Measurements from ENCODE around the gene CHD8. TPM values are rescaled to one million over a fixed set of nuclear protein-coding genes. Genes with fewer than 3 reads are reported as not detected.
"Not testable (repeated sequence)": the region's sequence is repeated elsewhere in the genome, so short reads cannot be mapped to it uniquely, and the experiment has no call there.

Gene CHD8
- total RNA-seq, 1 donor from 2014 or later = 72.6 TPM

GRCh38 chr14:21373980-21374379 lies 81.9 kb downstream of the CHD8 start:
- H3K36me3 ChIP-seq = peaks cover 41% of the 10 kb centered on the region
- TF ChIP-seq CTCF (IDR thresholded peaks at IDR 0.05) = no peak
- no peak for ATAC-seq

GRCh38 chr14:21372814-21373213 lies 83.1 kb downstream of the CHD8 start:
- DNase-seq; ATAC-seq; intact Hi-C loops (cut with DNase I); H3K27ac ChIP-seq; H3K9me3 ChIP-seq; H3K4me3 ChIP-seq; H3K4me1 ChIP-seq; H3K27me3 ChIP-seq: not testable (repeated sequence)
- peaks cover 53% of the 10 kb centered on the region for H3K36me3 ChIP-seq

More at GRCh38 chr14:21373980-21374379, 81.9 kb downstream of the CHD8 start:
- DNase-seq = no peak
- Histone ChIP-seq H3K27ac (no peak overlapping the region), H3K4me3 (no peak overlapping the region), H3K27me3 (no peaks in the 10 kb centered on the region), H3K9me3 (no peaks in the 10 kb centered on the region), H3K4me1 (no peaks in the 10 kb centered on the region)
- intact Hi-C loops (cut with DNase I) = no loop called here

- H3K27me3 ChIP-seq = no peaks in the 10 kb centered on the region
- intact Hi-C loops (cut with DNase I) = loop anchor here (10.0 kb wide), 1 partner anchor 115 kb away; no protein-coding TSS in a partner anchor
- H3K4me3 ChIP-seq = no peak overlapping the region
- no peaks in the 10 kb centered on the region for H3K4me1 ChIP-seq
- TF ChIP-seq CTCF (IDR thresholded peaks at IDR 0.05) = no peak
- no peak for ATAC-seq
- H3K27ac ChIP-seq = no peak overlapping the region
- no peak for DNase-seq
- peaks cover 79% of the 10 kb centered on the region for H3K36me3 ChIP-seq
- H3K9me3 ChIP-seq = no peaks in the 10 kb centered on the region
Observed at GRCh38 chr14:21369949-21370679, 85.8 kb downstream of the CHD8 start.

- TF ChIP-seq CTCF (IDR thresholded peaks at IDR 0.05) = no peak
- peaks cover 99% of the 10 kb centered on the region for H3K36me3 ChIP-seq
- H3K27me3 ChIP-seq = no peaks in the 10 kb centered on the region
Observed at GRCh38 chr14:21367582-21368144, 88.3 kb downstream of the CHD8 start.

GRCh38 chr14:21356511-21356910 lies 99.4 kb downstream of the CHD8 start:
- no peak for DNase-seq
- H3K27me3 ChIP-seq = no peaks in the 10 kb centered on the region
- H3K4me3 ChIP-seq = no peak overlapping the region
- TF ChIP-seq CTCF (IDR thresholded peaks at IDR 0.05) = no peak
- H3K27ac ChIP-seq = no peak overlapping the region
- H3K4me1 ChIP-seq = no peaks in the 10 kb centered on the region
- intact Hi-C loops (cut with DNase I) = no loop called here
- no peak for ATAC-seq
- H3K9me3 ChIP-seq = no peaks in the 10 kb centered on the region
- peaks cover 98% of the 10 kb centered on the region for H3K36me3 ChIP-seq

More at GRCh38 chr14:21367582-21368144, 88.3 kb downstream of the CHD8 start:
- no peaks in the 10 kb centered on the region for H3K4me1 ChIP-seq
- intact Hi-C loops (cut with DNase I) = loop anchor here (10.0 kb wide), 1 partner anchor 113 kb away; no protein-coding TSS in a partner anchor
- no peaks in the 10 kb centered on the region for H3K9me3 ChIP-seq
- H3K4me3 ChIP-seq = no peak overlapping the region
- DNase-seq (no peak), ATAC-seq (no peak)
- no peak overlapping the region for H3K27ac ChIP-seq

GRCh38 chr14:21352587-21352986 lies 103.3 kb downstream of the CHD8 start:
- TF ChIP-seq CTCF (IDR thresholded peaks at IDR 0.05) = no peak
- Histone ChIP-seq H3K36me3 (peaks cover 66% of the 10 kb centered on the region), H3K27ac (no peak overlapping the region), H3K4me3 (no peak overlapping the region), H3K27me3 (no peaks in the 10 kb centered on the region), H3K4me1 (no peaks in the 10 kb centered on the region), H3K9me3 (no peaks in the 10 kb centered on the region)
- no peak for DNase-seq
- intact Hi-C loops (cut with DNase I) = no loop called here
- ATAC-seq = peak; percentile 91
